ENCODE measurements around the gene NAXD. TPM values are rescaled to one million over a fixed set of nuclear protein-coding genes. Genes with fewer than 3 reads are reported as not detected.

Gene NAXD
- total RNA-seq, 1 donor from 2014 or later: 35.0 TPM

DNA sequence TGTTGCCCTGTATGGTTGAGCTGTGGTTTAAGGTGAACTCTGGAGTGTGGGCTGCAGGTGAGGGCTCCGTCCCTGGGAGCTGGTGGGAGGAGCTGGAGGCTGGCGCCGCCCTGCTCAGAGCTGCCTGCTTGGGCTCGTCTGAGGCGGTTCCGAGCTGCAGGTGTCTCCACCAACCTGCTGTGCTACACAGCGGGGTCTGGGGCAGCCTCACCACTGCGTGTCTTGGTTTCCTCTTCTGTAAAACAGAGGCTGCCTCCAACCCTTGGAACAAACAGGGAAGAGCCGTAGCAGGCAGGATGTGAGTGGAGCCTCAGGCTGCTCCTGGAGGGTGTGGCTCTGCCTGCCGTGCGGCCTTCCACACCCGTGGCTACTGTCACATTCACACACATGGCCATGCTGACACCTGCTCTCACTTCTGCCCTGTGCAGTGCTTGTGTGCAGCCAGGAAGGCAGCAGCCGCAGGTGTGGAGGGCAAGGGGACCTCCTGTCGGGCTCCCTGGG, 21.4 kb downstream of the NAXD start:
- H3K27ac Mint-ChIP-seq (ENCODE audit: unreplicated experiment): no peak overlapping the region
- H3K27me3 Mint-ChIP-seq (ENCODE audit: low read depth): no peaks in the 10 kb centered on the region
- DNase-seq (ENCODE audit: low read depth, low spot score): no peak
- H3K36me3 Mint-ChIP-seq (ENCODE audit: low read depth): peaks cover 17% of the 10 kb centered on the region
- TF ChIP-seq, protein P1, sequence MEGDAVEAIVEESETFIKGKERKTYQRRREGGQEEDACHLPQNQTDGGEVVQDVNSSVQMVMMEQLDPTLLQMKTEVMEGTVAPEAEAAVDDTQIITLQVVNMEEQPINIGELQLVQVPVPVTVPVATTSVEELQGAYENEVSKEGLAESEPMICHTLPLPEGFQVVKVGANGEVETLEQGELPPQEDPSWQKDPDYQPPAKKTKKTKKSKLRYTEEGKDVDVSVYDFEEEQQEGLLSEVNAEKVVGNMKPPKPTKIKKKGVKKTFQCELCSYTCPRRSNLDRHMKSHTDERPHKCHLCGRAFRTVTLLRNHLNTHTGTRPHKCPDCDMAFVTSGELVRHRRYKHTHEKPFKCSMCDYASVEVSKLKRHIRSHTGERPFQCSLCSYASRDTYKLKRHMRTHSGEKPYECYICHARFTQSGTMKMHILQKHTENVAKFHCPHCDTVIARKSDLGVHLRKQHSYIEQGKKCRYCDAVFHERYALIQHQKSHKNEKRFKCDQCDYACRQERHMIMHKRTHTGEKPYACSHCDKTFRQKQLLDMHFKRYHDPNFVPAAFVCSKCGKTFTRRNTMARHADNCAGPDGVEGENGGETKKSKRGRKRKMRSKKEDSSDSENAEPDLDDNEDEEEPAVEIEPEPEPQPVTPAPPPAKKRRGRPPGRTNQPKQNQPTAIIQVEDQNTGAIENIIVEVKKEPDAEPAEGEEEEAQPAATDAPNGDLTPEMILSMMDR (conservative IDR thresholded peaks at IDR 0.05): no peak
- H3K4me1 Mint-ChIP-seq: no peaks in the 10 kb centered on the region
- H3K9me3 Mint-ChIP-seq: no peaks in the 10 kb centered on the region
- H3K4me3 Mint-ChIP-seq: no peak overlapping the region

- no peaks in the 10 kb centered on the region for H3K4me1 Mint-ChIP-seq
- no peaks in the 10 kb centered on the region for H3K27me3 Mint-ChIP-seq (ENCODE audit: low read depth)
- H3K9me3 Mint-ChIP-seq: no peaks in the 10 kb centered on the region
- H3K4me3 Mint-ChIP-seq: no peak overlapping the region
- no peak for DNase-seq (ENCODE audit: low read depth, low spot score)
- H3K27ac Mint-ChIP-seq (ENCODE audit: unreplicated experiment): no peak overlapping the region
- H3K36me3 Mint-ChIP-seq (ENCODE audit: low read depth): peaks cover 13% of the 10 kb centered on the region
- TF ChIP-seq, protein P1 (conservative IDR thresholded peaks at IDR 0.05): no peak
Observed at GRCh38 chr13:110637275-110637674, 21.9 kb downstream of the NAXD start.

DNA sequence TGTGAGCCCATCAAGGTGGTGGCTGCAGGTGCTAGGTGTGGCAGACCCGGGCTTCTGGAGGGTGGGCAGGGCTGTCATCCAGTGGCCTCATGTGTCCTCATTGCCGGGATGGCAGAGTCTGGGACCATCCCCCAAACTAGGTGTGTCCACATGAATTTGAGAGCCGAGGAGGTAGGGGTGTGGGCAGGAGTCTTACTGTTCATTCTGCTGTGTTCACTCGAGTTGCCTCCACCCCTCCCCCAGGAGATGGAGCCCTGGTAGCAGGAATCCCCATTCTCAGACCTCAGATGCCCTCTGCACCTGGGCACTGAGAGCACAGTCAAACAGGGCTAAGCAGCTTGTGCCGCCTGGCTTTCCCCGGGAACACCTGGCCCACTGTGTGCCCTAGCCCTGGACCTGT, 22.4 kb downstream of the NAXD start:
- H3K36me3 Mint-ChIP-seq (ENCODE audit: low read depth): peaks cover 9% of the 10 kb centered on the region
- no peaks in the 10 kb centered on the region for H3K4me1 Mint-ChIP-seq
- no peak for DNase-seq (ENCODE audit: low read depth, low spot score)
- TF ChIP-seq, protein P1 (conservative IDR thresholded peaks at IDR 0.05): no peak
- no peak overlapping the region for H3K27ac Mint-ChIP-seq (ENCODE audit: unreplicated experiment)
- no peak overlapping the region for H3K4me3 Mint-ChIP-seq
- H3K27me3 Mint-ChIP-seq (ENCODE audit: low read depth): no peaks in the 10 kb centered on the region
- H3K9me3 Mint-ChIP-seq: no peaks in the 10 kb centered on the region

- Mint-ChIP-seq H3K9me3 (no peaks in the 10 kb centered on the region), H3K27me3 (ENCODE audit: low read depth) (no peaks in the 10 kb centered on the region), H3K4me3 (no peak overlapping the region), H3K27ac (ENCODE audit: unreplicated experiment) (no peak overlapping the region), H3K36me3 (ENCODE audit: low read depth) (peaks cover 9% of the 10 kb centered on the region), H3K4me1 (no peaks in the 10 kb centered on the region)
- TF ChIP-seq, protein P1 (conservative IDR thresholded peaks at IDR 0.05): no peak
- no peak for DNase-seq (ENCODE audit: low read depth, low spot score)
Observed at GRCh38 chr13:110638257-110638656, 22.9 kb downstream of the NAXD start.

DNA sequence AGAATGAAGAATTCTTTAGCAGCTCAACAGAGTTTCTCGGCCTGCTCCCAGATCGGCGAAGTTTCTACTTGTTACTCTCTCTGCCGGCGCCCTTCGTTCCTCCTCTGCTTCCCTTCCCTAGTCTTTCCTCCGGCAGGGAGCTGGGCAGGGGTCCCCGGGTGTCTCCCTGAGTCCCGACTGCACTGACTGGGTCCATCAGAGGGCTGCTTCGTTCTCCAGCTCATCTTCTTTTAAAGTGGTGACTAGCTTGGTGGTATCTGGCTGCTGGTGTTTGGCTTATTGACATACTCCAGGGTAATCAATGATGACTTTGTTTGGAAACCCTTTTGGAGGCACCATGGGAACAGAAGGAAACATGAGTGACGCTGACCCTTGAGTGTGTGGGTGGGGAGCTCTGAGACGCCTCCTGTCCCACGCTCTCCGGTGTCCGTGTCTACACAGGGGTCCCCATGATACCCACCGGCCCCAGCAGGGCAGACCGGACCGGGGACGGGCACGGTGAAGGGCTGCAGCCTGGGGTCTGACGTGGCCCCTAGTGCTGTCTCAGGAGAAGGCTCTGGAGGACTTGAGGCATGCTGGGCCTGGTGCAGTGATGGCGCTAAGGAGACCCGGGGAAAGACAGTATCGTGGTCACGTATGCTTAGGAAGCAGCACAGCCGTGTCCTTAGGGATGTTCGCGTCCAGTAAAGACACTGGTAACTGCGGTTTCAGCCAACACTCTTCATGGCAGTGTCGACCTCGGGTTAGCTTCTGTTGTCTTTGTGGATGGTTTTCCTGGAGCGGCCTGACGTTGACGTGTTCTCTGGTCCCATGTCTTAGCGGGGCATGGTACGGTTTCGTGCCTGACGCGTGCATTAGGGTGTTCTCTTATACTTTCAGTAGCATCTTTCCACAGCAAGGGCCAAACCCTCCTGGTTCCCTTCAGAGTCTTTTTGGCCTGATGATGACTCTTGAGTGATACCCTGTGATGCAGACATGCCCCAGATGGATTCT, 23.8 kb downstream of the NAXD start:
- H3K27ac Mint-ChIP-seq (ENCODE audit: unreplicated experiment): peak overlapping the region; percentile 57

More for the DNA sequence above, 23.8 kb downstream of the NAXD start:
- H3K27me3 Mint-ChIP-seq (ENCODE audit: low read depth): no peaks in the 10 kb centered on the region
- H3K9me3 Mint-ChIP-seq: no peaks in the 10 kb centered on the region
- DNase-seq (ENCODE audit: low read depth, low spot score): no peak
- no peak overlapping the region for H3K4me3 Mint-ChIP-seq
- H3K36me3 Mint-ChIP-seq (ENCODE audit: low read depth): peaks cover 9% of the 10 kb centered on the region
- no peaks in the 10 kb centered on the region for H3K4me1 Mint-ChIP-seq
- TF ChIP-seq, protein P1 (conservative IDR thresholded peaks at IDR 0.05): no peak

Data from neural crest cell (in vitro differentiated cells).